ENCODE measurements around the gene FAM221B. TPM values are rescaled to one million over a fixed set of nuclear protein-coding genes. Genes with fewer than 3 reads are reported as not detected.

Gene FAM221B
- total RNA-seq, 1 donor from 2014 or later = 0.32 TPM

- Histone ChIP-seq H3K36me3 (no peaks in the 10 kb centered on the region), H3K4me3 (no peak overlapping the region), H3K27me3 (ENCODE audit: low read depth) (no peaks in the 10 kb centered on the region), H3K9me3 (no peaks in the 10 kb centered on the region), H3K27ac (no peak overlapping the region), H3K4me1 (peaks cover 35% of the 10 kb centered on the region)
- peak; percentile 69 to 72 for ATAC-seq
- intact Hi-C loops (cut with DNase I) = no loop called here
- no peak for TF ChIP-seq CTCF (IDR thresholded peaks at IDR 0.05)
- DNase-seq = no peak
Observed at GRCh38 chr9:35774907-35775635, 53.5 kb downstream of the FAM221B start.

DNA sequence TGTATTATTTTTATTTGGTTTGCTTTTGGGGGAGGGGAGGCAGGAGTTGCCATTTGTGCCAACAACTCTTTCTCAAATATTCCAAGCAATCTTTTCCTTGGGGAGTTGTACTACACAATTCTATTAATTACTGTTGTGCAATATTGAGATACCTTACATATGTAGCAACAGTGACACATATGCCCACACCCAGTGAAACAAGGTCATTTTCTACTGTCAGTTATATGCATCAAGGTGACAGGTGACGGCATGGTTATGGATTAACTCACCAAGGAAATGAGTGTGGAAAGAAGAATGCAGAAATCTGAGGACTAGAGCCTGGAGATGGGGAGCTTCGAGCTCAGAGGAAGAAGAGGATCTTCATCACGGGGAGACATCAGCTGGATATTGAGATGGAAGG lies 56.6 kb downstream of the FAM221B start:
- no peak for DNase-seq
- H3K27ac ChIP-seq = no peak overlapping the region
- no peak overlapping the region for H3K4me3 ChIP-seq
- H3K9me3 ChIP-seq = no peaks in the 10 kb centered on the region
- H3K27me3 ChIP-seq (ENCODE audit: low read depth) = no peaks in the 10 kb centered on the region
- intact Hi-C loops (cut with DNase I) = no loop called here
- no peak for TF ChIP-seq CTCF (IDR thresholded peaks at IDR 0.05)
- no peaks in the 10 kb centered on the region for H3K36me3 ChIP-seq
- ATAC-seq = peak in 1 of 2 donors; percentile 25
- peaks cover 39% of the 10 kb centered on the region for H3K4me1 ChIP-seq

DNA sequence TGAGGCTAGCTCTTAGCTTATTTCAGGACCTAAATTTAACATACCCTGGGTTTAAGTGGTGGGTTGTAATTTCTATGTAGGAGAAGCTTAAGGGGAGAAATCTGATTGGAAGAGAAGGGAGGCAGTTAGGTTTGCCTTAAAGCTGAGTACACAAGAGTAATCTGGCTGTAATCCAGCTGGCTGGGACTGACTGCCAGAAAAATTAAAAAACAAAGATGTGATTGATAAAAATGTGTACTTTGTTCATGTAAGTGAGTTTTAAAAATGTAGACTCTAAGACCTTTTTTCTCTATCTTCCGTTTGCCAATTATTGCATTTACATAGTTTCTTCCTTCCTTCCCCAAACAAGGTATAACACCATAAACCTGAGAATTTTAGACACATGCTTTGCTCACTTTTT lies 57.0 kb downstream of the FAM221B start:
- Histone ChIP-seq H3K9me3 (no peaks in the 10 kb centered on the region), H3K27ac (peak overlapping the region; percentile 63), H3K36me3 (no peaks in the 10 kb centered on the region), H3K4me3 (no peak overlapping the region), H3K27me3 (ENCODE audit: low read depth) (no peaks in the 10 kb centered on the region), H3K4me1 (peaks cover 39% of the 10 kb centered on the region)
- intact Hi-C loops (cut with DNase I) = no loop called here
- TF ChIP-seq CTCF (IDR thresholded peaks at IDR 0.05) = no peak
- DNase-seq = no peak
- ATAC-seq = peak in 1 of 2 donors; percentile 37

DNA sequence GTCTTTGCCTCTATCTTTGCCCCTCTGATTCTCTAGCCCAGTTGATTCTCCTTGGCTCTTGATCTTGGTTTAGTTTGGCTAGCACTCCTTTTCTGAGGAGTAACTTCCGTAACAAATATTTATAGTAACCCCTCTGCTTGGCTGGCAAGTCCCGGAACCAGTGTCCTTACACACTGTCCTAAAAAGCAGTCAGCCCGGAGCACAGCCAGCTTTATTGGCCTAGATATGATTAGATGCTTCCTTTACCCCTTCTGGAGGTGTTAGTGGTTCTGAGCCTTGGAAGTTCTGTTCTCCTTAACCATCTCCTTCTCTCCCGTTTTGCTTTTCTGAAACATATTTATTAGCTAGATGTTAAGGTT lies 57.5 kb downstream of the FAM221B start:
- H3K27ac ChIP-seq = peak overlapping the region; percentile 63
- no peak for TF ChIP-seq CTCF (IDR thresholded peaks at IDR 0.05)
- DNase-seq (no peak), ATAC-seq (peak; percentile 73 to 74)
- no peaks in the 10 kb centered on the region for H3K27me3 ChIP-seq (ENCODE audit: low read depth)
- no peaks in the 10 kb centered on the region for H3K36me3 ChIP-seq
- intact Hi-C loops (cut with DNase I) = no loop called here
- H3K4me3 ChIP-seq = no peak overlapping the region
- no peaks in the 10 kb centered on the region for H3K9me3 ChIP-seq
- peaks cover 38% of the 10 kb centered on the region for H3K4me1 ChIP-seq

DNA sequence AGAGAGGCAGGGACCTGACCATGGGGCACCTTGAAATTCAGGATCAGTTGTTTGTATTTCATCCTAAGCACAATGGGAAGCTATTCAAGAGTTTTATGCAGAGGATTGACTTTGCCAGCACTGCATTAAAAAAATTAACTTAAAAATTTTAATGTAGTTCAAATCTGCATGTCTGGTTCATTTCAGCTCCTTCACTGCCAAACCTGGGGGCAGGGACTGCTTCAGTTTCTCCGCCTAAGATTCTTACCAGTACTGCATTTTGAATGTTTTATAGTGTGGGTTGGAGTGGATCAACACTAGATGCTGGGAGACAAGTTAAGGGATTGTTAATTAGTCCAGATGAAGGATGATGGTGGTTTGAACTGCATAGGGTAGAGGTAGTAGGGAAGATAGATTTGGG lies 58.8 kb downstream of the FAM221B start:
- intact Hi-C loops (cut with DNase I) = no loop called here
- Histone ChIP-seq H3K4me1 (peaks cover 27% of the 10 kb centered on the region), H3K27ac (no peak overlapping the region), H3K4me3 (no peak overlapping the region), H3K36me3 (no peaks in the 10 kb centered on the region), H3K9me3 (no peaks in the 10 kb centered on the region), H3K27me3 (ENCODE audit: low read depth) (no peaks in the 10 kb centered on the region)
- TF ChIP-seq CTCF (IDR thresholded peaks at IDR 0.05) = no peak
- ATAC-seq (no peak), DNase-seq (no peak)
